Measurements from ENCODE around the gene CFAP54.

- TF ChIP-seq CTCF (IDR thresholded peaks at IDR 0.05; ENCODE audit: low read depth, low read length, poor library complexity, severe bottlenecking) (no peak), EZH2phosphoT487 (IDR thresholded peaks at IDR 0.05; ENCODE audit: borderline replicate concordance, low read length) (no peak)
These were observed 26.7 kb upstream of the CFAP54 start for GRCh38 chr12:96462571-96463280.
